Hepatocyte (in vitro differentiated cells): ENCODE data around the gene PAEP. TPM values are rescaled to one million over a fixed set of nuclear protein-coding genes. Genes with fewer than 3 reads are reported as not detected.

Experiments used
- DNase-seq: peaks from one replicate; pipeline ENCODE4 v3.0.0-alpha.2; 2016; ENCODE audit warnings: low spot score
- H2AFZ ChIP-seq: fragments of 200-600 bp; sonication (generic); 2 replicates; pipeline ENCODE4 v1.6.0; 2016; ENCODE audit warnings: antibody characterized with exemption, mild to moderate bottlenecking
- H3K27ac ChIP-seq: fragments of 200-600 bp; sonication (generic); 2 replicates; pipeline ENCODE4 v1.5.1; 2016; ENCODE audit warnings: mild to moderate bottlenecking
- H3K27me3 ChIP-seq: fragments of 200-600 bp; sonication (generic); 2 replicates; pipeline ENCODE4 v1.6.1; 2016
- H3K36me3 ChIP-seq: fragments of 200-600 bp; sonication (generic); replicated peaks from 2 replicates; pipeline ENCODE4 v1.5.1; 2016; ENCODE audit warnings: low read depth; ENCODE audit not compliant: insufficient read depth
- H3K4me1 ChIP-seq: fragments of 200-600 bp; sonication (generic); 2 replicates; pipeline ENCODE4 v1.5.1; 2016; ENCODE audit warnings: mild to moderate bottlenecking, moderate library complexity; ENCODE audit not compliant: insufficient read depth
- H3K4me2 ChIP-seq: fragments of 200-600 bp; sonication (generic); 2 replicates; pipeline ENCODE4 v1.6.0; 2016
- H3K4me3 ChIP-seq: fragments of 200-600 bp; sonication (generic); 2 replicates; pipeline ENCODE4 v1.5.1; 2016; ENCODE audit warnings: mild to moderate bottlenecking
- H3K79me2 ChIP-seq: fragments of 200-600 bp; sonication (generic); 2 replicates; pipeline ENCODE4 v1.6.0; 2017; ENCODE audit warnings: mild to moderate bottlenecking
- H3K9me2 ChIP-seq: fragments of 200-600 bp; sonication (generic); replicated peaks from 2 replicates; pipeline ENCODE4 v1.6.0; 2017; ENCODE audit warnings: mild to moderate bottlenecking; ENCODE audit not compliant: insufficient read depth
- H3K9me3 ChIP-seq: fragments of 200-600 bp; sonication (generic); 2 replicates; pipeline ENCODE4 v1.5.1; 2016; ENCODE audit warnings: low read depth, mild to moderate bottlenecking
- H4K20me1 ChIP-seq: fragments of 200-600 bp; sonication (generic); 2 replicates; pipeline ENCODE4 v1.6.0; 2016; ENCODE audit warnings: mild to moderate bottlenecking; ENCODE audit not compliant: insufficient read depth, poor library complexity, severe bottlenecking
- CTCF ChIP-seq: fragments of 200-600 bp; sonication (generic); IDR thresholded peaks from 2 replicates; pipeline ENCODE4 v1.5.1; 2016; ENCODE audit warnings: antibody characterized with exemption, mild to moderate bottlenecking; ENCODE audit not compliant: poor library complexity
- EZH2 ChIP-seq: fragments of 200-600 bp; sonication (generic); IDR thresholded peaks from 2 replicates; pipeline ENCODE4 v1.6.1; 2016; ENCODE audit warnings: antibody characterized with exemption, mild to moderate bottlenecking, borderline replicate concordance
- EZH2phosphoT487 ChIP-seq: fragments of 200-600 bp; sonication (generic); IDR thresholded peaks from one replicate; pipeline ENCODE4 v1.6.1; 2018; ENCODE audit warnings: antibody characterized with exemption, mild to moderate bottlenecking, low read depth, moderate library complexity; ENCODE audit not compliant: unreplicated experiment, severe bottlenecking
- WGBS: methylation state at CpG from one replicate; pipeline ENCODE4 v1.1.6; 2016; ENCODE audit warnings: low lambda C conversion rate; ENCODE audit errors: missing lambda C conversion rate; 5-methylcytosine and 5-hydroxymethylcytosine counted together
- polyA plus RNA-seq: library from polyadenylated mRNA; unstranded; fragments of >200 nt; fragmentation: Nextera tagmentation; extraction: Ambion mirVana; gene quantifications from 2 replicates; pipeline ENCODE4 v1.2.1, GENCODE V29; 2016
- total RNA-seq: library from RNA; depleted of rRNA; stranded (reverse); fragments of >200 nt; gene quantifications from 2 replicates; pipeline ENCODE4 v1.2.3, GENCODE V29; 2014

Gene PAEP
- total and polyA plus RNA-seq, 2 experiments from 2014 or later, result not detected

GRCh38 chr9:135559606-135560005 is 1.9 kb upstream of the PAEP start:
- TF ChIP-seq EZH2phosphoT487 (no peak), CTCF (no peak), EZH2 (no peak)
- Histone ChIP-seq H3K36me3 (no peaks in the 10 kb centered on the region), H3K27ac (no peak overlapping the region), H3K27me3 (no peaks in the 10 kb centered on the region), H2AFZ (no peak overlapping the region), H3K4me3 (no peak overlapping the region), H3K9me2 (no peaks in the 10 kb centered on the region), H3K4me2 (no peak overlapping the region), H3K79me2 (no peaks in the 10 kb centered on the region), H3K9me3 (no peaks in the 10 kb centered on the region), H3K4me1 (no peaks in the 10 kb centered on the region), H4K20me1 (no peaks in the 10 kb centered on the region)
- DNase-seq, result no peak
- 55% methylated on average over 11 of the region's 11 CpGs for WGBS

GRCh38 chr9:135562235-135562745 is 734 bp downstream of the PAEP start:
- Histone ChIP-seq H3K9me2 (no peaks in the 10 kb centered on the region), H3K9me3 (no peaks in the 10 kb centered on the region), H2AFZ (no peak overlapping the region), H3K27ac (no peak overlapping the region), H3K79me2 (no peaks in the 10 kb centered on the region), H3K36me3 (no peaks in the 10 kb centered on the region), H4K20me1 (no peaks in the 10 kb centered on the region), H3K4me2 (no peak overlapping the region), H3K4me1 (no peaks in the 10 kb centered on the region), H3K4me3 (no peak overlapping the region), H3K27me3 (no peaks in the 10 kb centered on the region)
- no peak for DNase-seq
- 91% methylated on average over 17 of the region's 17 CpGs for WGBS
- TF ChIP-seq EZH2phosphoT487 (no peak), CTCF (no peak), EZH2 (no peak)

- Histone ChIP-seq H3K4me1 (no peaks in the 10 kb centered on the region), H3K9me3 (no peaks in the 10 kb centered on the region), H3K36me3 (no peaks in the 10 kb centered on the region), H3K79me2 (no peaks in the 10 kb centered on the region), H3K9me2 (no peaks in the 10 kb centered on the region), H4K20me1 (no peaks in the 10 kb centered on the region), H2AFZ (no peak overlapping the region), H3K4me3 (no peak overlapping the region), H3K4me2 (no peak overlapping the region), H3K27ac (no peak overlapping the region), H3K27me3 (no peaks in the 10 kb centered on the region)
- no peak for DNase-seq
- 60% methylated on average over 1 of the region's 1 CpG for WGBS
- no peak for TF ChIP-seq CTCF
Observed at GRCh38 chr9:135563039-135563476, 1.5 kb downstream of the PAEP start.

- no peak for DNase-seq
- no peaks in the 10 kb centered on the region for H3K27me3 ChIP-seq
Observed at GRCh38 chr9:135563858-135564257, 2.3 kb downstream of the PAEP start.

More at GRCh38 chr9:135563858-135564257, 2.3 kb downstream of the PAEP start:
- Histone ChIP-seq H3K4me3 (no peak overlapping the region), H3K4me2 (no peak overlapping the region), H4K20me1 (no peaks in the 10 kb centered on the region), H3K9me2 (no peaks in the 10 kb centered on the region), H3K4me1 (no peaks in the 10 kb centered on the region), H3K27ac (no peak overlapping the region), H2AFZ (no peak overlapping the region), H3K9me3 (no peaks in the 10 kb centered on the region), H3K36me3 (no peaks in the 10 kb centered on the region), H3K79me2 (no peaks in the 10 kb centered on the region)
- no peak for TF ChIP-seq EZH2phosphoT487
- TF ChIP-seq CTCF, result no peak
- 95% methylated on average over 11 of the region's 12 CpGs for WGBS
